ENCODE data around the gene SLC16A3. TPM values are rescaled to one million over a fixed set of nuclear protein-coding genes. Genes with fewer than 3 reads are reported as not detected.

The SLC16A3 gene
- total RNA-seq, 2 experiments from 2014 or later: 183 to 193 TPM

GRCh38 chr17:82236142-82236971, 7.5 kb downstream of the SLC16A3 start:
- peak; percentile 89 for TF ChIP-seq CTCF (IDR thresholded peaks at IDR 0.05)
- H3K27ac Mint-ChIP-seq: no peak overlapping the region
- intact Hi-C loops (cut with micrococcal nuclease): no loop called here
- peaks cover 44% of the 10 kb centered on the region for H3K4me1 Mint-ChIP-seq (ENCODE audit: low read depth)
- peak; percentile 40 for ATAC-seq
- CTCF ChIA-PET: interaction anchor here (0.6 to 2.5 kb wide), 26 partner anchors 10 to 219 kb away, joined by 3 to 11 read pairs (median 5); partner anchors contain the start of genes CCDC57, CD7 and CSNK1D
- DNase-seq: peak; percentile 74
- POLR2A ChIA-PET: interaction anchor here (0.6 to 2.2 kb wide), 9 partner anchors 8 to 279 kb away, joined by 3 to 9 read pairs (median 4); partner anchors contain the start of gene CSNK1D
- H3K9me3 Mint-ChIP-seq: no peaks in the 10 kb centered on the region
- H3K4me3 Mint-ChIP-seq: no peak overlapping the region
- no peaks in the 10 kb centered on the region for H3K27me3 Mint-ChIP-seq
- H3K36me3 Mint-ChIP-seq (ENCODE audit: low read depth): peaks cover 20% of the 10 kb centered on the region

GRCh38 chr17:82237083-82237745, 8.4 kb downstream of the SLC16A3 start:
- Mint-ChIP-seq H3K4me3 (no peak overlapping the region), H3K36me3 (ENCODE audit: low read depth) (peaks cover 20% of the 10 kb centered on the region), H3K4me1 (ENCODE audit: low read depth) (peaks cover 51% of the 10 kb centered on the region), H3K27ac (no peak overlapping the region), H3K9me3 (no peaks in the 10 kb centered on the region), H3K27me3 (no peaks in the 10 kb centered on the region)
- no peak for TF ChIP-seq CTCF (IDR thresholded peaks at IDR 0.05)
- ChIA-PET CTCF (interaction anchor here (0.9 to 2.5 kb wide), 9 partner anchors 31 to 207 kb away, joined by 3 to 11 read pairs (median 6); partner anchors contain the start of gene CD7), POLR2A (interaction anchor here (0.6 to 1.6 kb wide), 6 partner anchors 9 to 278 kb away, joined by 3 to 6 read pairs (median 4); partner anchors contain the start of genes CCDC57 and CSNK1D)
- intact Hi-C loops (cut with micrococcal nuclease): no loop called here
- ATAC-seq (no peak), DNase-seq (no peak)

GRCh38 chr17:82237746-82238471, 9.1 kb downstream of the SLC16A3 start:
- H3K4me1 Mint-ChIP-seq (ENCODE audit: low read depth): peaks cover 56% of the 10 kb centered on the region
- no peak for TF ChIP-seq CTCF (IDR thresholded peaks at IDR 0.05)
- DNase-seq (no peak), ATAC-seq (no peak)
- no peaks in the 10 kb centered on the region for H3K27me3 Mint-ChIP-seq
- intact Hi-C loops (cut with micrococcal nuclease): no loop called here
- H3K36me3 Mint-ChIP-seq (ENCODE audit: low read depth): peaks cover 23% of the 10 kb centered on the region
- CTCF ChIA-PET: interaction anchor here (0.8 to 1.6 kb wide), 6 partner anchors 9 to 215 kb away, joined by 3 to 7 read pairs (median 3); partner anchors contain the start of genes CENPX, LRRC45 and SLC16A3
- H3K27ac Mint-ChIP-seq: peak overlapping the region; percentile 11
- POLR2A ChIA-PET: interaction anchor here (0.9 to 1.2 kb wide), 2 partner anchors 25 to 79 kb away, joined by 3 to 4 read pairs; partner anchors contain the start of gene CCDC57
- no peaks in the 10 kb centered on the region for H3K9me3 Mint-ChIP-seq
- H3K4me3 Mint-ChIP-seq: peak overlapping the region; percentile 44

- peak; percentile 55 for ATAC-seq
- Mint-ChIP-seq H3K27me3 (no peaks in the 10 kb centered on the region), H3K36me3 (ENCODE audit: low read depth) (peaks cover 29% of the 10 kb centered on the region), H3K9me3 (no peaks in the 10 kb centered on the region), H3K4me1 (ENCODE audit: low read depth) (peaks cover 56% of the 10 kb centered on the region), H3K4me3 (peak overlapping the region; percentile 44), H3K27ac (peak overlapping the region; percentile 57)
- intact Hi-C loops (cut with micrococcal nuclease): no loop called here
- ChIA-PET POLR2A (interaction anchor here (0.9 kb wide), 1 partner anchor 78 kb away, joined by 3 read pairs; no protein-coding TSS in a partner anchor), CTCF (interaction anchor here (0.8 to 1.6 kb wide), 5 partner anchors 10 to 216 kb away, joined by 3 to 7 read pairs (median 3); partner anchors contain the start of genes CENPX, LRRC45 and SLC16A3)
- no peak for TF ChIP-seq CTCF (IDR thresholded peaks at IDR 0.05)
- DNase-seq: peak; percentile 83
Measured at GRCh38 chr17:82238472-82239201, 9.8 kb downstream of the SLC16A3 start.
